ENCODE results near the gene ITGB4. TPM values are rescaled to one million over a fixed set of nuclear protein-coding genes. Genes with fewer than 3 reads are reported as not detected.

ITGB4 gene
- total RNA-seq, 4 donors from 2014 or later = 211 to 335 (median 233) TPM

DNA sequence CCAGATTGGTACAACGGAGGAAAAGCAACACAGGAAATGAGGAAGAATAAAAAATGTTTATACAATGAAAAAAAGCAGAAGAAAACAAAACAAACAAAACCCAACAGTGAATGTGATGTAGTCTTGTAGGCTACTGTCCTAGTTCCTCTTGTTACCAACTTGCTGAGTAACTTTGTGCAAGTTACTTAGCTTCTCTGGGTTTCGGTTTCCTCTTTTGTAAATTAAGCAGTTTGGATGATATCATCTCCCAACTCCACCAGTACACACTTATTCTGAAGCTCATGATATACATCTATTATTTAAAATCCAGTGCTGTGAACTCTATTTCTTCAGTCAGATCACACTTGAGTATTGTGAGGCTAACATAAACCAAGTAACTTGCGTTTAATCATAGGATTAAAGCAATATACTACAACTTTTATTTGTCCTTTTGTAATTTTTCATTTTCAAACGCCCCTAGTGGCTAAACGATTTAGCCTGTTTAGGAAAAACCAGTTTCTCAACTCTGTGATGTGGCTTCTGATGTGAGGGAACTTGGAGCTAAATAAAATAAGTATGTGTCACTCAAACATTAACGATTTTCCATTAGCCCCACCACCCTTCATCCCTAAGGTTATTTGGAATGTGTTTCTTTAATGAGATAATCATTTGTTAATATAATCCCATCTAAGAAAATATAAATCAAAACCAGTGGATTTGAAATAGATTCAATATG, 62.0 kb downstream of the ITGB4 start:
- DNase-seq (ENCODE audit: low spot score in 2 of 2) = peak in 1 of 2 donors; percentile 53

DNA sequence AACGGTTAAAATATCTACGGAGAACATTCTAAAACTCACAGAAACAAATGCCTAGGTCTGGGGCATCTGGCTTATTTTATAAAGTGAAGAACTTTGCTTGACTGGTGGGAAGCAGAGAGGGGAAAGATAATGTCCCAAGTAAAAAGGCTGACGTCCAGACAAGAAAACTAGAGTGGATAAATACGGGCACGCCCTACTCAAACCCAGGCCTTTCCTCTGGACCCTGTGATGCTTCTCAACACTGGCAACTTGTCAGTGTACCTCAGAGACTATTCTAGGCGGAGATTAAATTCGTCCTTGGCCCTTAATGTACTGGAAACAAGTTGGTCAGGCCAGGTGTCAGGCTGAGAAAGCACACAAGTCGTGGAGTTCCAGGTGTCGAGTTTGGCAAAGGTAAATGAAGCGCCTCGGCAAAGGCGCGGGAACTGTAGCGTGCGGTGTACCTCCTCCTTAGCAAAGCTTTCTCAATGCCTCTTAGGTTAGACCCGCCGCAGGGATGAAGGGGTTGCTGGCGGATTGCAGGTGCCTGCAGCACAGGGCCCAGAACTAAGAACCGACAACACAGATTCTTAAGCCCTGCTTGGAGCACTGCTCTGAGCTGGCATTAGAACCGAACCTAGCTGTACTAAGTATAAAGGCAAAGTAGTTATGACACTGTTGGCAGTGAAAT, 62.7 kb downstream of the ITGB4 start:
- peaks cover 0 to 3% (median under 1%) of the 10 kb centered on the region in 3 donors for H3K36me3 ChIP-seq
- TF ChIP-seq, protein P1, sequence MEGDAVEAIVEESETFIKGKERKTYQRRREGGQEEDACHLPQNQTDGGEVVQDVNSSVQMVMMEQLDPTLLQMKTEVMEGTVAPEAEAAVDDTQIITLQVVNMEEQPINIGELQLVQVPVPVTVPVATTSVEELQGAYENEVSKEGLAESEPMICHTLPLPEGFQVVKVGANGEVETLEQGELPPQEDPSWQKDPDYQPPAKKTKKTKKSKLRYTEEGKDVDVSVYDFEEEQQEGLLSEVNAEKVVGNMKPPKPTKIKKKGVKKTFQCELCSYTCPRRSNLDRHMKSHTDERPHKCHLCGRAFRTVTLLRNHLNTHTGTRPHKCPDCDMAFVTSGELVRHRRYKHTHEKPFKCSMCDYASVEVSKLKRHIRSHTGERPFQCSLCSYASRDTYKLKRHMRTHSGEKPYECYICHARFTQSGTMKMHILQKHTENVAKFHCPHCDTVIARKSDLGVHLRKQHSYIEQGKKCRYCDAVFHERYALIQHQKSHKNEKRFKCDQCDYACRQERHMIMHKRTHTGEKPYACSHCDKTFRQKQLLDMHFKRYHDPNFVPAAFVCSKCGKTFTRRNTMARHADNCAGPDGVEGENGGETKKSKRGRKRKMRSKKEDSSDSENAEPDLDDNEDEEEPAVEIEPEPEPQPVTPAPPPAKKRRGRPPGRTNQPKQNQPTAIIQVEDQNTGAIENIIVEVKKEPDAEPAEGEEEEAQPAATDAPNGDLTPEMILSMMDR (IDR thresholded peaks at IDR 0.05) = no peak
- TF ChIP-seq POLR2A (IDR thresholded peaks at IDR 0.05) (no peak), EP300 (IDR thresholded peaks at IDR 0.05) (no peak)
- H3K4me3 ChIP-seq = peak overlapping the region; percentile 7 to 85 (median 58)
- H3K27ac ChIP-seq = peak overlapping the region; percentile 95 to 100 (median 98)
- H3K9me3 ChIP-seq = no peaks in the 10 kb centered on the region
- no peak for DNase-seq (ENCODE audit: low spot score in 2 of 2)
- H3K27me3 ChIP-seq = no peaks in the 10 kb centered on the region
- 65 to 72% methylated on average over 20 of the region's 20 CpGs for WGBS, 2 donors
- H3K4me1 ChIP-seq = peaks cover 0 to 54% (median 29%) of the 10 kb centered on the region in 4 donors

More for the DNA sequence above, 62.0 kb downstream of the ITGB4 start:
- Histone ChIP-seq H3K27ac (peak overlapping the region; percentile 95 to 100 (median 98)), H3K4me3 (no peak overlapping the region), H3K27me3 (no peaks in the 10 kb centered on the region), H3K9me3 (no peaks in the 10 kb centered on the region), H3K4me1 (peaks cover 0 to 48% (median 28%) of the 10 kb centered on the region in 4 donors), H3K36me3 (peaks cover 5 to 11% (median 8%) of the 10 kb centered on the region in 3 donors)
- TF ChIP-seq POLR2A (IDR thresholded peaks at IDR 0.05) = no peak
- TF ChIP-seq, protein P1 (IDR thresholded peaks at IDR 0.05) = peak; percentile 67 to 89 (median 73)
- peak; percentile 37 to 58 for TF ChIP-seq EP300 (IDR thresholded peaks at IDR 0.05)
- WGBS, 2 donors = 10 to 11% methylated on average over 6 of the region's 6 CpGs

DNA sequence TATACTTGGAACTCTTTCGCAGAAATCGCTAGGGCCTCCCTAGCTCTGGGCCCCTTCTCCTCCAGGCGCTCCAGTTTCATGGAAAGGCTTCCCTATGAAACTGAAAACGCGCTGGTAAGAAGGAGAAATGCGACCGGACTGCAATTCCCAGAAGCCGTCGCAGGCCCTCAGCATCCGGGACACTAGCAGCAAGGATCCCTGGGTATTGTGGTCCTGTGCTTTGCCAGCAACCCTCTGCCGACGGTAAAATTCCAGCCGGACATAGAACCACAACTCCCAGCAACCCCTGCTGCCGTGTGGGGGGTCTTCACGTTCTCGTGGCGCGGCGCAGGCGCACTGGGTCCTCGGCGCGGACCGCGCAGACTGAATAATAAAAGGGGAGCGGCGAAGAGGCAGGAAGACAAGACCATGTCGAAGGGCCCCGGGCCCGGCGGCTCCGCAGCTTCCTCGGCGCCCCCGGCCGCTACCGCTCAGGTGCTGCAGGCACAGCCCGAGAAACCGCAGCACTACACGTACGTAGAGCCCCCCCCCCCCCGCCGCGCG, 63.3 kb downstream of the ITGB4 start, which contains the start of gene UNK:
TSS of gene UNK (plus strand) at position 334 of the 543 bp plus-strand sequence. CDS start at position 409, 75 bp downstream.
- Histone ChIP-seq H3K4me3 (peak within 1 kb of the TSS; percentile 48 to 85 (median 62)), H3K27me3 (no peaks in the 10 kb centered on the region), H3K36me3 (no peaks in the 10 kb centered on the region), H3K9me3 (no peaks in the 10 kb centered on the region), H3K27ac (peak within 1 kb of the TSS; percentile 95 to 100 (median 98)), H3K4me1 (peaks cover 0 to 60% (median 31%) of the 10 kb centered on the region in 4 donors)
- TF ChIP-seq POLR2A (IDR thresholded peaks at IDR 0.05) (peak; percentile 79 to 90), EP300 (IDR thresholded peaks at IDR 0.05) (peak; percentile 72 to 95)
- TF ChIP-seq, protein P1 (IDR thresholded peaks at IDR 0.05) = peak in 1 of 5 experiments; percentile 43
- DNase-seq (ENCODE audit: low spot score in 2 of 2) = peak; percentile 92 to 96
- WGBS, 2 donors = 1% methylated on average over 16 to 32 of the region's 45 CpGs

DNA sequence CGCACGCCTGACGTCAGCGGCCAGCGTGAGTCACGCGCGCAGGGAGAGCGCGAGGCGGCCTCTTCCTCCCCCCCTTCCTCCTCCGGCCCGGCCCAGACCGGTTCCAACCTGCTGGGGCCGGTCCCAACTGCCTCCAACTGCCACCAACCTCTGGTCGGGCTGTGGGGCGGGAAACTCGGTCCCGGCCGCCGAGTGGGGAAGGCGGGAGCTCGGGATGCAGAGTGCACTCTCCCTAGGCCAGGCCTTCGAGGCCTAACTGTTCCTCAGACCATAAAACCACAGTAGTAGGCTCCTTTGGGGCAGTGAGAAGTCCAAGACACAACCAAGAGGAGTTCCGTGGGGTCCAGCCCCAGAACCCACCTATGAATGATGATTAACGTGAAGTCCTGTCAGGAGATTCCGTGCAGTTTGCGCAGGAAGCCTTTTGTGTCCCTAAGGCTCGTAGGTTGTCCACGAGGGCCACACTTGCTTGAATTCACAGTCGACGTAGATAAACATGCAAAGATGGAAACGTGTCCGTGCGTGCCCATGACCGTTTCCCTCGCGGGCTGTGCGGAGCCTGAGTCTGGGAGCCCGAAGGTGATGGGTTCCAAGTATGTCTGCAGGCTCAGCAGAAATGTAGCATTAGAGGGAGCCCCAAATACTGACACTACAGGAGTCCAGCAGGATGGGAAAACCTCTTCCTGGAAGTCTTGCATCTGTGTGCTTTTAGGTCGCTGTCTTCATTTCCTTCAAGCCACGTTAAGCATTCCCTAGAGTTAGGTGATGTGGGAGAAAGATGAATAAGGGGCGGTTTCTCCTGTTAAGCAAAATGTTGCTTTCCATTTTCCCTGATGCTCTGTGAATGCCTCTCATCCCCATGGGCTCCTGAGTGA, 64.0 kb downstream of the ITGB4 start:
- Histone ChIP-seq H3K9me3 (no peaks in the 10 kb centered on the region), H3K27me3 (no peaks in the 10 kb centered on the region), H3K36me3 (no peaks in the 10 kb centered on the region), H3K4me1 (peaks cover 0 to 63% (median 32%) of the 10 kb centered on the region in 4 donors), H3K4me3 (peak overlapping the region; percentile 48 to 85 (median 62)), H3K27ac (peak overlapping the region; percentile 95 to 100 (median 98))
- peak; percentile 82 to 90 for DNase-seq (ENCODE audit: low spot score in 2 of 2)
- TF ChIP-seq, protein P1 (IDR thresholded peaks at IDR 0.05) = peak in 1 of 5 experiments; percentile 21
- TF ChIP-seq EP300 (IDR thresholded peaks at IDR 0.05) = peak; percentile 98 to 100
- peak; percentile 89 to 97 for TF ChIP-seq POLR2A (IDR thresholded peaks at IDR 0.05)
- WGBS, 2 donors = 5% methylated on average over 29 to 35 of the region's 43 CpGs

Data from tibial nerve (tissue), 4 donors.